Measurements from ENCODE around the gene LENG1.
"Not testable (repeated sequence)": the region's sequence is repeated elsewhere in the genome, so short reads cannot be mapped to it uniquely, and the experiment has no call there.

LENG1 gene

GRCh38 chr19:54159352-54160181 is at the start of gene LENG1:
Gene LENG1, minus strand, starts transcription at chr19:54159721. Its CDS starts 26 bp downstream, at chr19:54159695.
- DNase-seq (ENCODE audit: low spot score), result peak; percentile 100

DNA sequence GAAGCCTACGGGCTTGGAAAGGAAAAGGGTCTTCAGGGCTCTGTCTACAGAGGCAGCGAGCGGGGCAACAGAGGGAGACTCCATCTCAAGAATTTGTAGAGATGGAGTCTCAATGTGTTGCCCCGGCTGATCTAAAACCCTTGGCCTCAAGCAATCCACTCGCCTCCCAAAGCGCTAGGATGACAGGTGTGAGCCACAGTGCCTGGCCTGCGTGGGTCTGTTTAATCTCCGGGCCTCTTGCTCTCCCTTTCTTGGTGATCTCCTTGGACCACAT is 49.2 kb upstream of the LENG1 start:
- no peak for DNase-seq (ENCODE audit: low spot score)

- DNase-seq (ENCODE audit: low spot score), result peak; percentile 53
Observed at GRCh38 chr19:54207983-54208783, 48.7 kb upstream of the LENG1 start.

DNA sequence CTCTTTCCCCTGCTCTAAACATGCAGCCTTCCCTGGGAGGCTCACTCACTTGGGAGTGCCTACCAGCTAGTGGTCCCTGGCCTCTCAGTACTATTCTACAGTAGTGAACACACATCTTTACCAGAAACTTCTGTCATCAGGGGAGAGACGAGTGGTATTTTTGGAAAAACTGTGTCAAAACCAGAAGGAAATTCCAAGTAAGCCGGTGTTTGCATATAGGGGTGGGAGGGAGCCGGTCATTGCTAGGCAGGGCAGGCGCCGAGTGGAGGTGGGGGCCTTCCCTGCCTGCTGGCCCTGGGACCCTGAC is 48.1 kb upstream of the LENG1 start:
- no peak for DNase-seq (ENCODE audit: low spot score)

GRCh38 chr19:54207193-54207592 is 47.7 kb upstream of the LENG1 start:
- not testable (repeated sequence) for DNase-seq (ENCODE audit: low spot score)

GRCh38 chr19:54206831-54207177 is 47.3 kb upstream of the LENG1 start:
- no peak for DNase-seq (ENCODE audit: low spot score)

DNA sequence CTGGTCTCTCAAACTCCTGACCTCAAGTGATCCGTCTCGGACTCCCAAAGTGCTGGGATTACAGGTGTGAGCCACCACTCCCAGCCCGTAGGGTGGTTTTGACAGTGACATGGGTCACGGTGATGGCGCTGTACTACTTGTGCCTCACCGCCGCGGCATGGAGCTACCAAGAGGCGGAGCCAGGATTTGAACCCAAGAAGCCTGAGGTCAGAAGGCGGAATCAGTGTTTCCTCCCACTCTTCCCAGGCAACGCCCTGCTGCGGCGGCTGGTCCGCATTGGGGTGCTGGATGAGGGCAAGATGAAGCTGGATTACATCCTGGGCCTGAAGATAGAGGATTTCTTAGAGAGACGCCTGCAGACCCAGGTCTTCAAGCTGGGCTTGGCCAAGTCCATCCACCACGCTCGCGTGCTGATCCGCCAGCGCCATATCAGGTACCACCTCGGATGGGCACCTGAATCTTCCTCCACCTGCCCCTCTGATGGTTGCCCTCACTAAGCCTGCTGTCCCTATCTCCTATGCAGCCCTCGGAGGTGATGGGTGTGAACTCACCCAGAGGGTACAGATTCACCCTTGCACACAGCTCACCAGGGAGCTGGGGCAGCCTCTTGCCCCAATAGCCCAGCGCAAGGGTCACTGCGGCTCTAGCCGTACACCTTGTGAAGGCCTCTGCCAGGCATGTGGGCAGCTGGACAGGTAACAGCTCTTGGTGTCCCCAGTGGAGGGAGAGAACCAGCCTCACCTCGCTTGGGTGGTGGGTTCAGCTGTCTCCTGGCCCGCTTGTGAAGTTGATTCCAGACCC is 46.7 kb upstream of the LENG1 start:
- no peak for DNase-seq (ENCODE audit: low spot score)

- no peak for DNase-seq (ENCODE audit: low spot score)
Observed at GRCh38 chr19:54204767-54205468, 45.4 kb upstream of the LENG1 start.

DNA sequence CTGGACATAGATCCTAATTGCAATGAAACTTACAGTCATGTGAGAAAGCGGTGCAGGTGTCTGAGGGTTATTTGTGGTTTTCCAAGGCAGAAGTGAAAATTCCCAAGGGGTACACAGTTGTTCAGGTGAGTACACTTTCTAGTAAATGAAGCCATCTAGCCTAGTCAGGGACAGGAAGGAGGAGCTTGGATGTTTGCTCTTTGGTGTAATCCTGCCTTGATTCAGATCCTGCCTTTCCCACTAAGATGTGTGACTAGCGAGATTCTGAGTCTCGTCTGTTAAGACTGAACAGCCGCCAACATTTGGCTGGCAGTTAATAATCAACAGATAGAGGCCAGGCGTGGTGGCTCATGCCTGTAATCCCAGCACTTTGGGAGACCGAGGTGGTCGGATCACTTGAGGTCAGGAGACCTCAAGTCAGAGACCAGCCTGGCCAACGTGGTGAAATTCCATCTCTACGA is 43.7 kb upstream of the LENG1 start:
- DNase-seq (ENCODE audit: low spot score), result no peak

DNA sequence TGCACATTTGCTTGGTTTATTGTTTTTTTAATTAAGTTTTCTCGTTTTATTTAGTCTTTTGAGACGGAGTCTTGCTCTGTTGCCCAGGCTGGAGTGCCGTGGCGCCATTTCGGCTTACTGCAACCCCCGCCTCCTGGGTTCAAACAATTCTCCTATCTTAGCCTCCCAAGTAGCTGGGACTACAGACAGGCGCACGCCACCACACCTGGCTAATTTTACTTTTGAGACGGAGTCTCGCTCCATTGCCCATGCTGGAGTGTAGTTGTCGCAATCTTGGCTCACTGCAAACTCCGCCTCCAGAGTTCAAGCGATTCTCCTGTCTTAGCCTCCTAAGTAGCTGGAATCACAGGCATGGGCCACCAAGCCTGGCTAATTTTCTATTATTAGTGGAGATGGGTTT is 42.5 kb upstream of the LENG1 start:
- no peak for DNase-seq (ENCODE audit: low spot score)

DNA sequence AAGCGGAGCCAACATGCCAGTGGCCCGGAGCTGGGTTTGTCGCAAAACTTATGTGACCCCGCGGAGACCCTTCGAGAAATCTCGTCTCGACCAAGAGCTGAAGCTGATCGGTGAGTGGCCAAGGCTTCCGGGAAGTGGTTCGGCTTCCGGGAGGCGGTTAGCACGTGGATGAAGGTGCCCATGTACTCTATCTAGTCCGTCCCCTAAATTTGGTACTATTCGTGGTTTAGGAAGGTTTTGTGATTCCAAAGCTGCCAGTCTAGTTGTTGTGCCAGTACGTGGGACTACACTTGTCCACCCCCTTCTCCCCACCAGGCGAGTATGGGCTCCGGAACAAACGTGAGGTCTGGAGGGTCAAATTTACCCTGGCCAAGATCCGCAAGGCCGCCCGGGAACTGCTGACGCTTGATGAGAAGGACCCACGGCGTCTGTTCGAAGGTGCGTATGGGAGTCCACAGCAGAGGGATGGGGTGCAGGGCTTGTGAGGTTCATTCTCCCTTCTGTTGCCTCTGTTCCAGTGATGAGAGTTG is 41.7 kb upstream of the LENG1 start:
- no peak for DNase-seq (ENCODE audit: low spot score)

DNA sequence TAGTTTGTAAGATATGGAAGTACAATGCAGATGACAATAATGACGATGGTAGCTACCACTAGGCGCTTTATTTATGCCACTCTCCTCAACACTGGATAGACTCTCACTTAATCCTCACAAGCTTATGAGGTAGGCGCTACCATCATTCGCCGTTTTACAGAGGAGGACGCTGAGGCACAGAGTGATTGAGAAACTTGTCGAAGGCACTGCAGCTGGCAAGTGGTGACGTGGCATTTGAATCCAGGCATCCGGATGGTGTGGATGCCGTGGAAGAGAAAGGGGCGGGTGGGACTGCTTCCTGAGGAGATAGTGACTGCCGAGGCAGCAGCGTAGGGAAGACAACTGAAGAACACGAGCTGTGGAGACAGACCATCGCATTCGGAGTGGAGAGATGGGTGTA is 39.9 kb upstream of the LENG1 start:
- no peak for DNase-seq (ENCODE audit: low spot score)

- DNase-seq (ENCODE audit: low spot score), result no peak
Observed at GRCh38 chr19:54197121-54197520, 37.6 kb upstream of the LENG1 start.

- DNase-seq (ENCODE audit: low spot score), result no peak
Observed at GRCh38 chr19:54196536-54196935, 37.0 kb upstream of the LENG1 start.

DNA sequence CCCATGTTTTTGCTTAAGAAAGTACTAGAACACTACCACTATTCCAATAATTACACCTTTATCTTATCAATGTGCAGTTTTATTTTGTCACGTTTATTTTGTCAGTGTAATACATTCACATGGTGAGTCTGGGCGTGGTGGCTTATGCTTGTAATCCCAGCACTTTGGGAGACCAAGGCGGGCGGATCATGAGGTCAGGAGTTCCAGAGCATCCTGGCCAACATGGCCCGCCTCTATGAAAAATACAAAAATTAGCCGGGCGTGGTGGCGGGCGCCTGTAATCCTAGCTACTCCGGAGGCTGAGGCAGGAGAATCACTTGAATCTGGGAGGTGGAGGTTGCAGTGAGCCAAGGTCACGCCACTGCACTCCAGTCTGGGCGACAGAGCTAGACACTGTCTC is 34.9 kb upstream of the LENG1 start:
- DNase-seq (ENCODE audit: low spot score), result not testable (repeated sequence)

GRCh38 chr19:54193011-54193410 is 33.5 kb upstream of the LENG1 start:
- DNase-seq (ENCODE audit: low spot score), result no peak

DNA sequence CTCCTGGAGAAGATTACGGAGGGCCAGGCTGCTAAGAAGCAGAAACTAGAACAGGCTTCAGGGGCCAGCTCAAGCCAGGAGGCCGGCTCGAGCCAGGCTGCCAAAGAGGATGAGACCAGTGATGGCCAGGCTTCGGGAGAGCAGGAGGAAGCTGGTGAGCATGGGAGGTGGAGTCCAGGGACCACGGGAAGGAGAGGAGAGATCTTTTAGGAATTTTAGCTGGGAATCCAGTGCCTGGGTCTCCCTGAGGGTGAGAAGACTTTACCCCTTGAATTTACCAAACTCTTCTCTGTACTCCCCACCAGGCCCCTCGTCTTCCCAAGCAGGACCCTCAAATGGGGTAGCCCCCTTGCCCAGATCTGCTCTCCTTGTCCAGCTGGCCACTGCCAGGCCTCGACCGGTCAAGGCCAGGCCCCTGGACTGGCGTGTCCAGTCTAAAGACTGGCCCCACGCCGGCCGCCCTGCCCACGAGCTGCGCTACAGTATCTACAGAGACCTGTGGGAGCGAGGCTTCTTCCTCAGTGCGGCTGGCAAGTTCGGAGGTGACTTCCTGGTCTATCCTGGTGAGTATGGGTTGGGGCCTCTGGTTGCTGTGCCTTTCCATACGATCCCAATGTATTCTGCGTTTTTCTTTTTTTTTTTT is 32.4 kb upstream of the LENG1 start:
- DNase-seq (ENCODE audit: low spot score), result no peak

DNA sequence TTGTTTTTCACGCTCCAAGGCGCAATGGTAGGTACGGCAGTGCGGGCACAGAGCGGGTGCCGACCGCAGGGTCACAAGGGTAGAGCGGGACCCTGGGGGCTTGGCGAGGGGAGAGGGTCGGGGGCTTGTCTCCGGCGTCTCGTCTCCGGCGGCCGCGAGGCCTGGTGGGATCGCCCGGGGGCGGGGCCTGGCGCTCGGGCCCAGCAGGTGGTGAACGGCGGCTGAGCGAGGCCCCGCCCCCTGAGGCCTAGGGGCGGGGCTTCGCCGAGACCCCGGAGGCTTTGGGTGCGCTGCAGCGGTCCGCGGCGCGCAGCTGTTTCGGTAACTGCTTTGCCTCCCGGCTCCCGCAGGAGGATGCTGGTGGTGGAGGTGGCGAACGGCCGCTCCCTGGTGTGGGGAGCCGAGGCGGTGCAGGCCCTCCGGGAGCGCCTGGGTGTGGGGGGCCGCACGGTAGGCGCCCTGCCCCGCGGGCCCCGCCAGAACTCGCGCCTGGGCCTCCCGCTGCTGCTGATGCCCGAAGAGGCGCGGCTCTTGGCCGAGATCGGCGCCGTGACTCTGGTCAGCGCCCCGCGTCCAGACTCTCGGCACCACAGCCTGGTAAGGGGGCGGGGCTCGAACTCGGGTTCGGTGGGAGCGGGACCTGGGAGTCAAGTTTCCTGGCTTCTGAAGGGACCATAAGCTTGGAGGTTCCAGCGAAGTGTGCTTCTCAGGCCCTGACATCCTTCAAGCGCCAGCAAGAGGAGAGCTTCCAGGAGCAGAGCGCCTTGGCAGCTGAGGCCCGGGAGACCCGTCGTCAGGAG is 31.7 kb upstream of the LENG1 start, which contains the start of gene TSEN34:
Gene TSEN34, plus strand, starts transcription at position 298 of the 800 bp plus-strand sequence. Its CDS starts 57 bp downstream, at position 355.
- DNase-seq (ENCODE audit: low spot score), result peak; percentile 69

GRCh38 chr19:54190503-54191010 is 31.0 kb upstream of the LENG1 start:
- peak; percentile 81 for DNase-seq (ENCODE audit: low spot score)

Measured in HuH-7 (cell line).